NCI-H1105 treated with DMSO at 0.1 percent for 48 hours (cell line): ENCODE measurements around the gene SLC39A11.

Experiments
- DNase-seq: peaks from one replicate; lab custom pipeline; 2025; lab: John Stamatoyannopoulos, UW

The SLC39A11 gene

GRCh38 chr17:72749119-72749572, 343.3 kb downstream of the SLC39A11 start:
- no peak for DNase-seq

DNA sequence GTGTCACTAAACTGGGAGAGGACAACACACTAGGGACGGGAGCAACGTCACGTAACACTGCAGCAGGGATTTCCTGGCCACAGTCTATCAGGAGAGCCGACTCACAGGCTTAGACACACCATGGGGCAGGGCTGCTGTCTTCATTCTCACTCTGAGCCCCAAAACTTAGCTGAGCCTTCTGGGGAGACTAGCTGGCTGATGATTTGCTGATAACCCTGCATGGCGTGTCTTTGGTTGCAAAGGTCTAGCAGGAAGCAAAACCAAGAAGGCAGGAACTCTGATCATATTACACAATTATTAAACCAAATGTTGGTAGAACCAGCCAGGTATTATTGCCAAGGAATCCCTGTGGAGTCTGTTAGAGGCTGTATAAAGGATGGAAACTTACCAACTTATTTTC, 345.0 kb downstream of the SLC39A11 start:
- no peak for DNase-seq

DNA sequence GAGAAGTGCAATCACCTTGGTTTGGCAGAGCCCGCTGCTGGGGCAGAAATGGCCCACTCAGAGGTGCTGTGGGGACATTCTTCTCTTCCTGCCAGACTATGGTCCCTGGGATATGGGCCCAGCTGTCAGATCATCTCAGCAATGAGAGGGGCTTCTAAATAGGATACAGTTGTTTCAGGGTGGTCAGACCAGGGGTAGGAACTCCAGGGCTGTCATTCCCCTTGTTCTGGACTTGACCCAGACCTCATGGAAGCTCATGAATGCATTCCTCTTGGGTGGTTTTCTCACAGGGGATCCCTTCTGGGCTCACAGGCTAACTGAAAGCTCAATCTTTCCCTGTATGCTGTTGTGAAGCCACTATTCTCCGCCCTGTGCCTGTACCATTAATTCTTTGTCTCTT, 347.2 kb downstream of the SLC39A11 start:
- no peak for DNase-seq

GRCh38 chr17:72743037-72743467, 349.4 kb downstream of the SLC39A11 start:
- no peak for DNase-seq

- no peak for DNase-seq
These were observed 355.3 kb downstream of the SLC39A11 start for GRCh38 chr17:72737151-72737690.

DNA sequence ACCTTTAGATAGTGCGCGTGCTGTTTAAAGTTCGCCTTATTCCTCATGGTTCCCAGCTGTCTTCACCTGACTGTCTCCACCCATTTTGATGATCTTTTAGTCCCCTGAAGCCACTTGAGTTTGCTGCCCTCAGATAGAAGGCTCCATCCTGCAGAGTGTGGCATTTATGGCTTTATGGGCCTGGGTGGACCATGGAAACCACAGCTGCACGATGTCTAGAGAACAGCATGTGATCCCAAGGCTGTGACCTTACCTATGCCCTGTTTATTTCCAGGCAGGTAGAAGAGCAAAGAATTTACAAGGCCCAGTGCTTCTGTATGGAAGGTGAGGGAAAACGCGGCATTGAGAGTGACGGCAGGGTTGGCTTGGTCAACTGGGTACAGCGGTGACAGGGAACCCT, 356.9 kb downstream of the SLC39A11 start:
- no peak for DNase-seq

- no peak for DNase-seq
These were observed 357.4 kb downstream of the SLC39A11 start for GRCh38 chr17:72735048-72735447.

DNA sequence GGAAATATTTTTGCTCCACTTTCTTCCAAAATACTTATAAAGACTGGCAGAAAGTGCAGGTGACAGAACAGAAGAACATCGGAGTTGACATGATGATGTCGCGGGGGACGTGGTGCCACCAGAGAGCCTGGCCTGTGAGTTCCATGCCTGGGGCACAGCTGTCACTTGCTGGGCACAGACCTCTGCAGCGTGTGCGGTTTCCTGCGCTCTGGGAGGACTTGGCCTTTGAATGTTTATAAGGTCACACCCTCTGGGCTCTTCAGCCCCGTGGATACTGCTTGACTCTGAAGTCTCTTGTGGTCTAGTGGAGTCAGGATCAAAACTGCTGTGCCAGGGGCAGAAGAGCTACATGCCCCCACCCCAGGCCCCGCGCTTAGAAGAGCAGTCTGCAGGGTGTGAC, 357.9 kb downstream of the SLC39A11 start:
- no peak for DNase-seq

- no peak for DNase-seq
These were observed 358.7 kb downstream of the SLC39A11 start for GRCh38 chr17:72733619-72734282.

DNA sequence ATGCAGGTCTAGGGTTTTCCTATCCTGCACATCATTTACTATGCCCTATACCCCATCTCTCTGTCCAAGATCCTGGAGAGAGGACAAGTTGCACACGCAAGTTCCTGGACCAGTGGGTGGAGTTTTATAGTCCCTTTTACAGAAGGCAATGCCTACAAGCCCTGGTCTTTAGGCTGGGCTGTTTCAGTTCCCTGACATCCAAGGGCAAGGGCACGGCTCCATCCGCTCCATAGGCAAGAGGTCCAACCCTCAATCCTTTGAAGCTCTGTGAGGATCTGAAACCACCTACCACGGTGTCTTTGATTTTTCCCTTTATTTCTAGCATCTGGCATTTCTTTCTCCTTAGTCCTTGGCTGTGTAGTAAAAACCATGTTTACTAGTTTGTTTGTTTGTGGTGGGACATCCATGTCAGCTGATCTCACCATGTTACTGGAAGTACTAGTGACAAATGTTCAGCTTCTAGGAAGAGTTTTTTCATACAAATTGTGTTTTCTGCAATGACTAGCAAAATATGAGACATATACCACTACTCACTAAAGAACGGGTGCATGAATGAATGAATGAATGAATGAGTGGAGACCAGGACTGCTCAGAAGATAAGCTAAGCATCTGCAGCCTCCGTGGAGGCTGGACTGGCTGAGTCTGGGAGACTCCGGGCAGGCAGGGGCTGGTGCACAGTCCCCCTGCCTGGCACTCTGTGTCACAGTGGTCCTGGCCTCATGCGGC, 359.4 kb downstream of the SLC39A11 start:
- DNase-seq = no peak

GRCh38 chr17:72730077-72730476, 362.4 kb downstream of the SLC39A11 start:
- DNase-seq = no peak

DNA sequence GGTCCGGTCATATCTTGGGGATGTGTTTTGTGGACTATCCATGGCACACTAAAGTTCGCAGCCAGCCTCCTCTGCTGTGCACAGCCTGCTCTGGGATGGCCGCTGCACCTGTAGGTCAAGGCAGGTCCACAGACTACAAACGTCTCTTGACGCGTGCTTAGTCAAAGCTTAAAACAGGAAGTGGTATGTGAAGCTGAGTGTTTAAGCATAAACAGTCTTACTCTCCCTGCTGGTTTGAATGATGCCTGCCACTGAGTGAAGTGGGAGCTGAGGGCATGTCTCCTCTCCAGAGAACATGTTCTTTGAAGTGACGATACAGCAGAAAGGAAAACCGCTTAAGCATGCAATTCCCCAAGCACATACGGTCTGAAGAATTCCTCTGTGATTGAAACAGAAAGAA, 365.6 kb downstream of the SLC39A11 start:
- DNase-seq = no peak

DNA sequence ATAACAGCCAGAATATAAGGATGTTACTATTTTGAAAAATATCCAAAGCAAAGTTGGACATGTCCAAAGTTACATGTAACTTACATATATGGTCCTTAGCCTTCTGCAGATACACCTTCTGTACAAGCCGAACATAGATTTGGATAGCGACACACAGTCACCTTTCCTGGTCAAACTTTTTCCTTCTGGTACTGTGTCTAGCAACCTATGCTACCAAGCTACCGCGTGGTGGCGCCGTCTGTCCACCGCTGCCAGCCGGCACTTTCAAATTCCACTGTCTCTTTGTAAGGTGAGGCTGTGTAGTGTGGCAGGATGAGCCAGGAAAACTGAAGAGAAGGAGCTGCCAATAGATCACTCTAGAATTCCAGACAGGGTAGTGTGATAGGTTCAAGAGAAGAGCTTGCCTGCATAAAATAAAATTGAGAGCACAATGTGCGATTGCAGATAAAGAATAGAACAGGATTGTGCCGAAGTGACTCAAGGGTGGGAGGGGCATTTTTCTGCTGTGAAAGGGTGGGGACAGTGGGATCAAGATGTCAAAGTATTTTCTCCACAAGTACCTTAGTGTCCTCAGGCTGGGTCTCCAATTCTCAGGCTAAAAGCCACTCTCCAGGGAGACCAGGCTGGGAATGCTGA, 366.9 kb downstream of the SLC39A11 start:
- peak; percentile 51 for DNase-seq

GRCh38 chr17:72724267-72724666, 368.2 kb downstream of the SLC39A11 start:
- DNase-seq = no peak

DNA sequence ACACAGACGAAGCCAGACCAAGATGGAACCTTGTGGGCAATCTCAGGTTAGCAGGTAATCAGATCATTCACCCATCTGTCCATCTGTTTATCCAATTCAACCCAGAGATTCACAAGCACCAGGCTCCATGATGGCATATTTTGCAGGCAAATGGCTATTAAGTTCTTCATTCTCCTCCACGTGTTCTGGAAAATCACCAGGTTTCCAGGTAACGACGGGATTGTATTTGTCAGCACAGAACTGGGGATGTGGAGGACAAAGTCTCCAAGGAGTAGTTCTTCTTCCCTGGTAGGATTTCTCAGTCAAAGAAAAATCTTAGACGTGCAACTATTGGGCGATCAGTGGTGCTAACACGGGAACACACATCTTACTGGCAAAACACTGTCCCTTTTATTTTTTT, 368.8 kb downstream of the SLC39A11 start:
- no peak for DNase-seq

GRCh38 chr17:72720494-72720825, 372.0 kb downstream of the SLC39A11 start:
- DNase-seq = no peak

DNA sequence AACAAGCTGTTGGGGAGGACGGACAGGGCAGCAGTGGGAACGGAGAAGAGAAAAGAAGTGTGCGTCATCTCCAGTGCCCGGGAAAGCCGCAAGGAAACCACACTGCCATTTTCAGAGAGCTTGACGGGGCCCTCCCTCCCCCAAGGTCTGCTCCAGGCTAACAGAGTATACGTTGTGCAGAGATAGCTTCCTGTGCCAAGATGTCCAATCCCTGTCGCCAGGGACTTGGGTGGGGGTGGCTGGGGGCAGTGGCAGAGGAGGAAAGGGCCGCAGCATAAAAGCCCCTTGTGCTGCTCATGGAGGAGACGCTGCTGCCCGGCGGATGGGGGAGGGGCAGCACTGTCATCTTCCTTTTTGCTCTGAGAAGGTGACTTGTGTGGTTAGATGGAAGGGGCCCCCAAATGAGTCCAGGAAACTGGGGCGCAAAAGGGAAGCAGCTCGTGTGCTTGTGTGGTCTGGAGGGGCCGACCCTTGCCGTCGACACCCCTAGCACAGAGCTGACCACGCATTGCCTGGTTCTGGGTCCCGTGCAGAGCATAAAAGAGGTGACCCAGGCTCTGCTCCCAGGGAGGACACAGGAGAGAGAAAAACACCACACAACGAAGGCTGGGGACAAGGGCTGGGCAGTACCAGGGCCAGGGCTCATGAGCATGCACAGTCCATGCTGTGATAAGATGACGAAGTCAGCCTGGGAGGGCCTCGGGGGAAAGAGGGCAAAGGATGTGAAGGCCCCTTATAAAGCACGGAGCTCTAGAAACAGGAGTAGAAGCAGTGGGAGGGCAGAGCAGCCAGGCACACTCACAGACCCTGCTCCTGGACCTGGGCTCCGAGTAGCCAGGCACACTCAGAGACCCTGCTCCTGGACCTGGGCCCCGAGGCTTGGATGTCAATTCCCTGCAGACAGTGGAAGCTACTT, 372.7 kb downstream of the SLC39A11 start:
- no peak for DNase-seq

GRCh38 chr17:72719206-72719577, 373.3 kb downstream of the SLC39A11 start:
- no peak for DNase-seq

GRCh38 chr17:72717676-72718075, 374.8 kb downstream of the SLC39A11 start:
- DNase-seq = no peak

GRCh38 chr17:72717276-72717675, 375.2 kb downstream of the SLC39A11 start:
- DNase-seq = no peak

GRCh38 chr17:72715906-72716572, 376.4 kb downstream of the SLC39A11 start:
- no peak for DNase-seq
